Keratinocyte (primary cell): ENCODE measurements around the gene CPED1. TPM values are rescaled to one million over a fixed set of nuclear protein-coding genes. Genes with fewer than 3 reads are reported as not detected.
A peak's percentile ranks its signal among the peaks of the same experiment; 100 is the strongest.

ENCODE experiments used
- DNase-seq: peaks from one replicate; pipeline ENCODE4 v3.0.0-alpha.2; 2011; ENCODE audit warnings: low read depth, missing footprints, low spot score
- FAIRE-seq: peaks from 2 replicates; lab custom pipeline; 2011; peaks lifted over from hg19 to GRCh38; lab: Jason Lieb, UNC
- H2AFZ ChIP-seq: 2 replicates; pipeline ENCODE4 v1.6.0; 2012; ENCODE audit warnings: low read length, control low read depth, inconsistent platforms; ENCODE audit not compliant: control insufficient read depth
- H3K27ac ChIP-seq: 2 replicates; pipeline ENCODE4 v1.5.1; 2011; ENCODE audit warnings: low read length; ENCODE audit not compliant: control insufficient read depth, insufficient read depth
- H3K27me3 ChIP-seq: 3 replicates; pipeline ENCODE4 v1.6.0; 2011; ENCODE audit warnings: low read length; ENCODE audit not compliant: control insufficient read depth, insufficient read depth; ENCODE audit errors: extremely low read depth
- H3K36me3 ChIP-seq, 2 experiments: 2 replicates in 1 of 2; 3 replicates in 1 of 2; pipeline ENCODE4 v1.5.1; 2011; ENCODE audit warnings: low read length in 2 of 2, mild to moderate bottlenecking in 1 of 2; ENCODE audit not compliant: control insufficient read depth in 2 of 2, insufficient read depth in 2 of 2; ENCODE audit errors: extremely low read depth in 1 of 2
- H3K4me1 ChIP-seq: 3 replicates; pipeline ENCODE4 v1.5.1; 2011; ENCODE audit warnings: low read length; ENCODE audit not compliant: control insufficient read depth, insufficient read depth; ENCODE audit errors: extremely low read depth
- H3K4me2 ChIP-seq: 3 replicates; pipeline ENCODE4 v1.6.0; 2011; ENCODE audit warnings: low read depth, low read length; ENCODE audit not compliant: control insufficient read depth, insufficient read depth; ENCODE audit errors: extremely low read depth
- H3K4me3 ChIP-seq, 3 experiments: fragments of 200-600 bp in 1 of 3; sonication (generic) in 1 of 3; 2 replicates in 2 of 3; 3 replicates in 1 of 3; pipeline ENCODE4 v1.5.1; 2011 to 2016; ENCODE audit warnings: low read length in 3 of 3, mild to moderate bottlenecking in 3 of 3, control low read depth in 2 of 3, inconsistent platforms in 1 of 3, low read depth in 1 of 3, mixed read lengths in 1 of 3, mixed run types in 1 of 3, moderate library complexity in 1 of 3; ENCODE audit not compliant: control insufficient read depth in 2 of 3, insufficient read depth in 2 of 3; ENCODE audit errors: extremely low read depth in 1 of 3
- H3K79me2 ChIP-seq: 2 replicates; pipeline ENCODE4 v1.6.0; 2012; ENCODE audit warnings: low read length; ENCODE audit not compliant: control insufficient read depth, insufficient read depth
- H3K9ac ChIP-seq: 3 replicates; pipeline ENCODE4 v1.6.0; 2011; ENCODE audit warnings: low read length; ENCODE audit not compliant: control insufficient read depth, insufficient read depth; ENCODE audit errors: extremely low read depth
- H3K9me1 ChIP-seq: 3 replicates; pipeline ENCODE4 v1.6.0; 2011; ENCODE audit warnings: low read length; ENCODE audit not compliant: control insufficient read depth, insufficient read depth; ENCODE audit errors: extremely low read depth
- H3K9me3 ChIP-seq: 2 replicates; pipeline ENCODE4 v1.5.1; 2012; ENCODE audit warnings: low read depth, low read length; ENCODE audit not compliant: control insufficient read depth
- H4K20me1 ChIP-seq: 3 replicates; pipeline ENCODE4 v1.6.0; 2011; ENCODE audit warnings: low read length; ENCODE audit not compliant: control insufficient read depth, insufficient read depth; ENCODE audit errors: extremely low read depth
- EZH2 ChIP-seq: IDR thresholded peaks from one replicate; pipeline ENCODE4 v1.6.1; 2012; ENCODE audit warnings: inconsistent platforms, mild to moderate bottlenecking, low read length, moderate library complexity
- dilution Hi-C: fragments of 300-500 bp; cut with MboI; formaldehyde crosslinking; loops from one replicate; pipeline ENCODE4 v1.7.0; 2020; ENCODE audit warnings: low sequenced_read_pairs; ENCODE audit not compliant: extremely low pct_ligation_motif_present
- polyA plus RNA-seq, 5 experiments: library from polyadenylated mRNA; depleted of rRNA in 3 of 5; stranded (reverse) in 3 of 5; stranded (forward) in 1 of 5; unstranded in 1 of 5; fragments of >200 nt; gene quantifications; 1 replicate in 1 of 5; 2 replicates in 3 of 5; 3 replicates in 1 of 5; pipeline versions ENCODE4 v1.2.1 to v1.2.3, GENCODE V29; 2011 to 2012; ENCODE audit warnings: missing spikeins in 2 of 5, low read depth in 1 of 5, low replicate concordance in 1 of 5
- TF ChIP-seq, protein P1 (sequence below), 3 experiments: IDR thresholded peaks in 1 of 3; conservative IDR thresholded peaks in 1 of 3; optimal IDR thresholded peaks in 1 of 3; 2 replicates in 2 of 3; 3 replicates in 1 of 3; pipeline versions ENCODE3 to v1.5.1; 2011; ENCODE audit warnings: low read length in 3 of 3, mild to moderate bottlenecking in 3 of 3, moderate library complexity in 2 of 3, control low read depth in 1 of 3, inconsistent platforms in 1 of 3; ENCODE audit not compliant: insufficient read depth in 2 of 3; ENCODE audit errors: extremely low read depth in 1 of 3

CPED1 gene
- polyA plus RNA-seq, 1 donor (not counting 4 experiments of a cell fraction or from before 2014, with no cell fraction given): 0.62 TPM

DNA sequence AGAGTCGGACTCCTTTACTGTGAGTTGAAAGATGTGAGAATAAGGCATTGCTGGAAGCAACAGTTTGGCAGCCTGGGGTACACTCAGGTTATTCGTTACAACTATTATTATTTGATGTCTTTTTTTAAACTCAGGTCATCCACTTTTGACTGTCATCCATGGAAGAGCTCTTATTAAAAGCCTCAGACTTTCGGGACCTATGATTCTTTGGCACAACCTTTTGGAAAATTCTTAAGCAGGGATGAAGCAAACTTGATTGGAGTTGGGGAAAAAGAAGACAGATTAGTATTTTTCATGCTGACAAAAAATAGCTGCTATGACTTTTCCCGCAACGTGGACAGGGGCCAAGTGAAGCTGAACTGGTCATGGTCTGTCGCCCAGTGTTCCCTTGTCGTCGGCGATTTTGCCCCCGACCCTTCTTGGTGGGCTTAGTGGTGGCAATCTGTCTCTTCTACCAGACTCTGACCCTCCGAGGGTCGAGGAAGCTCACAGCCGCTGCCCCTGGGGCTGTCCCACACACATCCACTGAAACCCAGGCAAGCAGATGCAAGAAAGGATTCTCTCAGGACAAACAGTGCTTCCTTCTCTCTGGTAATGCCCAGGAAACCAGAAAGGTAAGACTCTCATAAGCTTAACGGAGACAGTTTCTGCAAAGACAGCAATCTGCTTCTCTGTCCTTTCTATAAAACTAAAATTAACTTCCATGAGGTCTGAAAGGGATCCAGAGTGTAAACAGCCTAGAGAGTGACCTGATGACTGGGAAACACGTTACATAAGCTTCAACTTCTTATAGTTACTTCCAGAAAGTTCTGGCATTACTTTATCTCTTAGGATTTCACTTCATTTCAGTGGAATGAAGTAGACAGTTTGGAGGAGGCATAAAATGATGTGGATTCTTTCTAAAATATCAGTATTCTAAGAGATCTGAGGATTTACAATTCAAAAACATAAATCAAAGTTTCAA is 1.0 kb downstream of the CPED1 start:
- Histone ChIP-seq H3K9me3 (no peaks in the 10 kb centered on the region), H3K9ac (no peak overlapping the region), H3K27me3 (no peaks in the 10 kb centered on the region), H3K9me1 (no peaks in the 10 kb centered on the region), H3K79me2 (no peaks in the 10 kb centered on the region), H4K20me1 (no peaks in the 10 kb centered on the region), H3K4me1 (peaks cover 11% of the 10 kb centered on the region), H2AFZ (peak overlapping the region; percentile 28), H3K27ac (no peak overlapping the region), H3K36me3 (no peaks in the 10 kb centered on the region), H3K4me2 (no peak overlapping the region), H3K4me3 (no peak overlapping the region)
- DNase-seq: no peak
- TF ChIP-seq, protein P1, sequence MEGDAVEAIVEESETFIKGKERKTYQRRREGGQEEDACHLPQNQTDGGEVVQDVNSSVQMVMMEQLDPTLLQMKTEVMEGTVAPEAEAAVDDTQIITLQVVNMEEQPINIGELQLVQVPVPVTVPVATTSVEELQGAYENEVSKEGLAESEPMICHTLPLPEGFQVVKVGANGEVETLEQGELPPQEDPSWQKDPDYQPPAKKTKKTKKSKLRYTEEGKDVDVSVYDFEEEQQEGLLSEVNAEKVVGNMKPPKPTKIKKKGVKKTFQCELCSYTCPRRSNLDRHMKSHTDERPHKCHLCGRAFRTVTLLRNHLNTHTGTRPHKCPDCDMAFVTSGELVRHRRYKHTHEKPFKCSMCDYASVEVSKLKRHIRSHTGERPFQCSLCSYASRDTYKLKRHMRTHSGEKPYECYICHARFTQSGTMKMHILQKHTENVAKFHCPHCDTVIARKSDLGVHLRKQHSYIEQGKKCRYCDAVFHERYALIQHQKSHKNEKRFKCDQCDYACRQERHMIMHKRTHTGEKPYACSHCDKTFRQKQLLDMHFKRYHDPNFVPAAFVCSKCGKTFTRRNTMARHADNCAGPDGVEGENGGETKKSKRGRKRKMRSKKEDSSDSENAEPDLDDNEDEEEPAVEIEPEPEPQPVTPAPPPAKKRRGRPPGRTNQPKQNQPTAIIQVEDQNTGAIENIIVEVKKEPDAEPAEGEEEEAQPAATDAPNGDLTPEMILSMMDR (optimal IDR thresholded peaks at IDR 0.05 in 1 of 3, IDR thresholded peaks at IDR 0.05 in 1 of 3, conservative IDR thresholded peaks at IDR 0.05 in 1 of 3; ENCODE audit: extremely low read depth in 1 of 3, insufficient read depth in 2 of 3, low read length in 3 of 3): no peak
- no peak for TF ChIP-seq EZH2
- dilution Hi-C loops: no loop called here
- no peak for FAIRE-seq

DNA sequence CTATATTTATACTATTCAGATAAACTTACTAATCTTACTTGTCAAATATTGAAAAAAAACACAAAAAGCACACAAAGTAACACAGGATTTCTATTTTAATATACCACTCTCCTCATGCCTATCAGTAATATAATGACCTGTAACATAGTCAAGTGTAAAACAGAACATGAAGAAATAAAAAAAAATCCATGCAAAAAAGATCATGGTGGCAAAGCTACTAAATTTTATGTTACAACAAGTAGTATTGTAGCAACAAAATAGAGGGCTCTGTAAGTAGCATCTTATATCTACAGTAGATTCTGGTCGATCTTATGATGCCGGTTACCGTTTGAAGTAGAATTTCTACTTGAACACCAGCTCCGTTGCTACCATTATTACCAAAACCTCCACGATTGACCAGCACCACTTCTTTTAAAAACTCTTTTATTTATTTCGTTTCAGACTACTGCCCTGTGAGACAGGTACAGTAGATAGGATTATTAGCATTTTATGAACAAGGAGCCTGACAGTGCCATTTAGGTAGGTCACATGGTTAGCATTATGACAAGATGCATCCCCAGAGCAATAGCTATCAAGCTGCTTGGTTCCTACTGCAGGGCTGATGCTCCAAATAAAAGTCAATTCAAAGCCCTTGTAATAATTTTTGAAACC is 2.1 kb downstream of the CPED1 start:
- TF ChIP-seq EZH2: no peak
- TF ChIP-seq, protein P1 (optimal IDR thresholded peaks at IDR 0.05 in 1 of 3, IDR thresholded peaks at IDR 0.05 in 1 of 3, conservative IDR thresholded peaks at IDR 0.05 in 1 of 3; ENCODE audit: extremely low read depth in 1 of 3, insufficient read depth in 2 of 3, low read length in 3 of 3): no peak
- Histone ChIP-seq H3K4me3 (no peak overlapping the region), H4K20me1 (no peaks in the 10 kb centered on the region), H3K27me3 (no peaks in the 10 kb centered on the region), H3K9me1 (no peaks in the 10 kb centered on the region), H3K9me3 (no peaks in the 10 kb centered on the region), H3K36me3 (no peaks in the 10 kb centered on the region), H3K4me1 (peaks cover 11% of the 10 kb centered on the region), H3K4me2 (no peak overlapping the region), H3K79me2 (no peaks in the 10 kb centered on the region), H2AFZ (no peak overlapping the region), H3K9ac (no peak overlapping the region), H3K27ac (no peak overlapping the region)
- DNase-seq (no peak), FAIRE-seq (no peak)
- dilution Hi-C loops: no loop called here
